ENCODE data around the gene ASCC3.

ASCC3 gene

DNA sequence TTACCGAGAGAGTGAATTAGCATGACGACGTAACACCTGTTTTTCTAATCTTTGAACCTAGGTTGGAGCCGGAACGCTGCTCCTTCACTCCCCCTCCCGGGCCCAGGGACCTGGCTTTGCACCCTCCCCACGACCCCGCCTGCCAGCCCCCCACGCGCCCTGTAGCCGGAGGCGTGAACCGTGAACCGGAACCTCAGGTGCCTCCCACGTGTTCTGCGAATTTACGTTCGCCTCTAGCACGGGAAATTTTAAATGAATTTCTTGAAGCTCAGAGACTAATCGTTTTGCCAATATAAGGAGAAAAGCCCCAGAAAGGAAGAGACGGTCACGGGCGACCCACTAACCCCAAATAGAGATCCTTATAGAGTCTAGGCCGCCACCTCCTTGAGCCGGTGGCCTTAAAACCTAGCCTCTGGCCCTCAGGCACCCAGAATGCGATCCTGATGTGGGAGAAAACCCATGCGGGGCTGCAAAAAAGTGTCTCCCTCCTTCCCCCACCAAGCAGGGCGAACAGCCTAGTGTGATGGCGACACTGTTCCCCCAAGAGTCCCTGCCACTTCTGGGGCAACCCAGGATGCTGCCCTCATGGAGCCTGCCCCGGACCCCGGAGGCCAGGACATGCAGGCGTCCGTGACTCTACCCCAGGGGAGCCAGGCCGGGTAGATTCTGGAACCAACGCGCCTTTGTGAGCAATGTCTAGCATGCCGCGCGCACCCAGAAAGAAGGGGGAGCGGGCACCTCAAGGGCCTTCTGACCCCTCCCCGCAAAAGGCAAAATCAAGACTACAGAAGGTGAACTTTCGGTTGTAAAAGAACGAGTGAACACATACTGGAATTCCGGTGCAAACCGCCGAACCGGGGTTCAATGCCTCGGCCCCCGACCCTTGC is 413.8 kb downstream of the ASCC3 start:
- DNase-seq (ENCODE audit: low read depth, low spot score), result no peak

DNA sequence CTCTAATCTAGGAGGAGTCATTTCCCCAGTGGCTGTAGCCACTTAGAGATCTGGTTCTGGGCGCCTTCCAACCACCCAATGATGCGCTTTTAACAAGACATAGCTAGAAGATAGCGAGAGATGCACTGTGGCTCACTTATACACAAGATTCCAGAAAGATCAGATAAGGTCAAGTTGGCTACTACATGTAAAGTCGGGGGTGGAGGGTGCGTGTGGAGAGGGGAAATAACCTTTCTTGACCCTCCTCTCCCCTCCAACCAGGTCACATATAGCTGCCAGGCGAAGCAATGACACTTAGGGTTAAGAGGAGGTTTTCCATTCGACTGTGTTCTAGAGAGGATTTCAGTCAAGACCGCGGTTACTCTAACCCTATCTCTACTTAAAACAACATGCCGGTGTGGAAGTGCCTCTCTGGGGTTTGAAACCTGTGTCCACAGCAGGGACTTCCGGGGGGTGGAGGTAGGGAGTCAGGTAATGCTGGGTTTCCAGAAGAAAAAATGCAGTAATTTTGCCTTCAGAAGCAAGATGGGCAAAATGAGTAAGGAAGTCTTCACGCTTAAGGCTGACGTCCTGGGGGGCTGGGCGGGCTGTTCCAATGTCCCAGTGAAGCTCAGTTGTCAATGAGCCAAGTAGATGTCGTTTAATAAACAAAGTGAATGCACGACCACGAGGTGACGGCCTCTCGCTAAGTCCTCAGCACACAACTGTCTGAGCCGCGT is 414.6 kb downstream of the ASCC3 start:
- no peak for DNase-seq (ENCODE audit: low read depth, low spot score)

DNA sequence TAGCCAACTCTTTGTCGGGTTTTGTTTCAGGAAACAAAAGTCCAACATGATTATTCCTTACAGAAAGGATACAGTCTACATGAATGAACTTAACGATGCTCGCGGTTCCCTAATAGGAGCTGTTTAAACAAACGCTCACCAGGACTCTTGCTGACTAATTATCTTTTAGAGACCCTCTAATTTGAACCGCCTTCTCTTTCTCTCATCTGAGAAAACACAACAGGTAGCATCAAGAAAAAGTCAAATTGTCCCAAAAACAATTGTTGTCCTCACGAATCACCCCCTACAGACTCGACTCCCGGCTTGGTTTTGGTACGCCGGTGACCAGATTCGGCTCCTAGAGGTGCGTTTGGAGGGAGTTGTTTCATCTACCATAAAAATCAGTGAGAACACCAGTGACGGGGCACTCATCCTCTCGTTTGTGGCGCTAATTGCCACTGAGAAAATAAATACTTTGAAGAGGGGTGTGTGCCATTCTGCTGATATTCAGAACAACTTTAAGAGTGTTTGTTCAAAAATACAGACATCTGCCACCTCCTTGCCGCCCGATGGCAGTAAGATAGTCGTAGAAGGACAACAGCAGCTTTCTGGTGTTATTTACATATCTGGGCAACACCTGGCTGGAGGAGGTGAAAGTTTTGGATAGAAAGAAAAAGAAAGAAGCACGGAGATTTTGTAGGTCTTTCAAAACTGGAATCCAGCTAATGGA is 415.3 kb downstream of the ASCC3 start:
- no peak for DNase-seq (ENCODE audit: low read depth, low spot score)

DNA sequence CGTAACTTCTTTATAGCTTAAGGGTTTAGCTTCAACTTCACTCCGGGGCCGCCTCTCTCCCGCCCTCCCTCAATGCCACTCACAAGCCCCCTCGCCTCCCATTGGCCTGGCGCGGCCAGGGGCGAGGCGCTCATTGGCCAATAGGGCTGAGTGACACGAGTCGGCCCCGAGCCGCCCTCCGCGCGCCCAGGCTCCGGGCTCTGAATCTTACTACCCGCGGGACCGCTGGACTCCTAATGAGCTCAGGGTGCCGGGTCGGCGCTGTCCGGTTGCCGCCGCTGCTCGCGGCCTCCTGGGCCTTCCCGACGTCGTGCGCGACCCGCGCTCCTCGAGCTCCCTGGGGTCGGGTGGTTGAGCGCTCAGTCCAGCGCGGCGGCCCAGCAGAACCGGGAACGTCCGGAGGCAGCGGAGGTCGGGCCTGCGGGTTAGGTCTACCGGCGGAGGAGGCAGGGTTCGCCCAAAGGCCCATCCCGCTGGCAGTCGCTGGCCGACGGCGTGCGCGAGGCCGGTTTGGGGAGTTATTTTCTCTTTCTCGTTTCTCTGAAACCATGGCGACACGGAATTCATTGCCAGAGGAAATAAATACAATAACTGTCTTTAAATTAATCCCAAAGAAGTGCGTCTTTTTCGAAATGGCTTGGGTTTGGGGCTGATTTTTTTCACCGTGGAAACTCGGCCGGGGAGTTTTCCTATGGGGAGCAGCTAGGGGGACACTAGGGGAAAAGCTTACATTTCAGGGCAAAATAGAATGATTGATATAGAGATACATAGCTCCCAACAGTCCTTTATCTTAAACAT is 416.0 kb downstream of the ASCC3 start, which contains the start of gene SIM1:
Gene SIM1 (minus strand): TSS at position 19 of the 798 bp plus-strand sequence. CDS start 1,453 bp downstream, outside the sequence.
- no peak for DNase-seq (ENCODE audit: low read depth, low spot score)

DNA sequence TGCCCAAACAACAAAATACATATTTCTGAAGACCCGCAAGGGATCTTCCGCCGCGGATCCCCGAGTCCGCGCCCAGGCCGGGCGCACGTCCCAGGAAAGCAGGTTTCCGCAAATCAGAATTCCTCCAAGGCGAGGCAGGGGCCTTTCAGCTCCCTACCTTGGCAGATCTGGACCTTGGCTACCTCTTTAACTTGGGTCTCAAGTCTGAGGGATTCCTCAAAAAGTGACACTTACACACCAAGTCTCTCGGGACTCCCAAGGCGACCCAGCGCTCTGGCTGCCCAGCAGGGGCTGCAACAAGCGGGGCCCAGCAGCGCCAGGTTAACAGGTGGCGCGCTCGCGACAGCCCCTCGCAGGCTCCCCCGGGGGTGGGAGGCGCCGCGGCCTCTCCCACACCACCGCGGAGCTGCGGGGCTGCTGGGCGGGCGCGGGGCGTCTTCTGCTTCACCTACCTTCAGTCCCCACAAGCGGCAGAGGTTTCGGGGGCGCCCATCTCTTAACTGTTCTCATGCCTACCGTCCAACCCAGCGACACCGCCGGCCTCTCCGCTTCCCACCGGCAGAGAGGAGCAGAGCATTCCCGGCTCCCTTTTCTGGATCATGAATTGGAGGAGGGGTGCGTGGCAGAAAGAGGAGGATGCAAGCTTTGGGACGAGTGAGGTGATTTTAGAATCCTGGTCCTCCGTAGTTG is 416.8 kb downstream of the ASCC3 start:
- DNase-seq (ENCODE audit: low read depth, low spot score), result no peak

DNA sequence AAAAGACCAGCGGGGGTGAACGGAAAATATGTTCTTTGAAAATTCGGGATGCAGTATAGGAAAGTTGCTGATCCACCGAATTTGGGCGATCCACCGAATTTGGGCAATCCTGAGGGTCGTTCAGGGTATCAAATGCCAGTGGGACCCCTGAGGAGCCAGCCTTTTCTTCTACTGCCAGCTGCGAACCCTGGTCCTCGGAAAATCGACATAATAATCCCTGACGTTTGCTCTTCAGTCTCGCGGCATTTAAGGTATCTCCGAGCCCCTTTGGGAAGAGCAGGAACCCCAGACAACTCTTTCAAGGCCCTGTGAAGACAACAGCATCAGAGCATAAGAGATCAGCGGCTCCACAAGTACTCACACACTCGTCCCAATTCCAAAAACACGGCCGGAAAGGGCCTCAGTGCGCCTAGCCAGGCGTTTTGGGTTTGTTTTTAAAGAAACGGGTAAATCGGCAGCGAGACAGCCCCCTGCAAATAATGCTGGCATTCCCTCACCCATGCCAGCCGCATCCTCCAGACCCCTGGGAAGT is 417.4 kb downstream of the ASCC3 start:
- DNase-seq (ENCODE audit: low read depth, low spot score), result no peak

DNA sequence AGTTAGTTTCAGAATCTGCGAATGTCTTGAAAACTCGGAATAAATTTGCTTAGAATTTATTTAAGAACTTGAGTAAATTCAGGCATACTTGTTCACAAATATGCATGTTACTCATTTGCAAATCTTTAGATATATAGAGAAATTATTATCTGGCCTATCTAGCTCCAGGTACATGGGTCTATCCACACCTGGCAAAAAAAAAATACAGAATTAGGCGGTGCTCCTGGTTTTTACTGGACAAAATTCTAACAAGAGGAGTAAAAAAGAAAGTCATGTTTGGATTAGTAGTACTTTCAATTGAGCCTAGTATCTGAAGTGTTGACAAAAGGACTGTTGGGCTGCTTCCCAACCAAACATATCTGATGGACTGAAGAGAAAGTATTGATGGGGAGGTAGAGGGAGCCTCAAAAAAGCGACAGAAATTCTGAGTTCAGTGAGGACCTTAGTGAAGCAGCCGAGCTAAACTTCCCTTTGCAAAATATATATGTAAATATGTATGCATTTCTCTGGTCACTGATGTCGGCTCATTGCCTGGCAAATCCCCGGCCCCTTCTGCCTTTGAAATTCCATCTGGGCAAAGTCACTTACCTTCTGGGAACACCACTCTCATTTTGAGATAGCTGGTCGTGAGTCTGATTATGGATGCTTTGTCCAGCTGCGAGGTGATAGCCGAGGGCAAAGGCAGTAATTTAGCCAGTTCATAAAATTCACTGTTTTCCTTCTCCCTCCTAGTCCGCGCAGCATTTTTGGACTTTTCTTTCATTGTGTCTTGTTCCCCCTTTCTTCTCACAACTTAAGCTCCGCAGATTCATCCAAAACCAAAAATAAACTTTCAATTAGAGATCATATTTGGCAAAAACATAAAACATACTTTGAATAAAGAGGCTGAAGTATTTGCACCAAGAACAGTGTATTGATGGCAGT is 418.2 kb downstream of the ASCC3 start:
- DNase-seq (ENCODE audit: low read depth, low spot score), result no peak

DNA sequence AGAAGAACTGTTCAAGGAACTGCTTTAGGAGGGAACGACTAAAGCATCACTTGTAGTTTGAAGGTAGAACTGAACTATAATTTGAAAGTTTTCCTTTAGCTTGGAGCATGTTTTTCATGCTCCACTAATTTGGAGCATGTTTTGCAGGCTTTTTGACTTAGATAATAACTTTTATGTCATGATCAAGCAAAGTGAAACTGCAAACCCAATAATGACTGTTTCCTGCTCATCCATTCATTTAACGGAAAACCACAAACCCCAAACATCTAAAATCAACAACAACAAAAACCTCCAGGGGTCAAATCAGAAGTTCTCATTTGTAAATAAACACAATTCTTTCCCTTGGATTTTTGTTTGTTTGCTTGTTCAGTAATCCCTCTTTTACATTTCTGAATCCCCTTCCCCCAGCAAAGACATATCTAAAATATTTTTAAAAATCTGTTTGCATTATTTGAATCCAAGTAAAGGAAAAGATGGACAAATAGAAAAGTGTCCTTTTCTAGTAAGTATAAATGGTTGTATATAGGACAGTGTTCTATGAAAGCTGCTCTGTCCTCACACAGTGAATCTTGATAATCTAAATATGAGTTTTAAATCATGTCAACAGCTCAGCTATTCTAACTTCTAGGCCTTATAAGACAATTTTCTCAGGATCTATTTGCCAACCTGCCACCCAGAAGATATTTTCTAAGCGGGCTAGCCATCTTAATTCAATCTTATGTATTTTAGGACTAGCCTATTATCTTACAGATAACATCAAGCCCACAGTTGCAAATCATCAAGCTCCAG is 419.0 kb downstream of the ASCC3 start:
- no peak for DNase-seq (ENCODE audit: low read depth, low spot score)

DNA sequence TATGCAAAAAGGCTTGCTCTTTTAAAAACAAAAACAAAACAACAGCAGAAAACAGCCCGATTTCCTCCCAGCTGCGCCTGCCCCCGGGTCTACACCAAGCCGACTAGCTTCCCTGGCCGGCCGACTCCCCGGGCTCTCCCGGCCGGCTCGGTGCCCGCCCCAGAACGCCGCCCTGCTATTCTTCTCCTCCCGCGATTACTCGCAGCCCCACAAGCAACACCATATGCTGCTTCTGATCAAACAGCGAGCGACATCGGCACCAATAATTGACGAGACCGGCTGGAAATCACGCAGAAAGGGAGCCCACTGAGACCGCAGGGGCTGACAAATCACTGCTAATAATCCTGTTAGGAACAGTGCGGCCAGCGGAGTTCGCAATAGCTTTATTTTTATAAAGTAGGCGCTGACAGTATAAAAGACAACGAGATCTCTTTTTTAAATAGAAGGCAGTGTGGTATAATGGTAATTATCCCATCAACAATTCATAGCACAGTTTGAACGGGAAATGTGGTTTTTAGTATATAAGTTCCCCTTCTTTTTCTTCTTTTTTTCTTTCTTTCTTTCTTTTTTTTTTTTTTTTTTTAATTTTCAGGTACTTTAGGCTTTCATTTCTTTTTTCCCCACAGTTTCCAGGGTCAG is 419.7 kb downstream of the ASCC3 start:
- no peak for DNase-seq (ENCODE audit: low read depth, low spot score)

DNA sequence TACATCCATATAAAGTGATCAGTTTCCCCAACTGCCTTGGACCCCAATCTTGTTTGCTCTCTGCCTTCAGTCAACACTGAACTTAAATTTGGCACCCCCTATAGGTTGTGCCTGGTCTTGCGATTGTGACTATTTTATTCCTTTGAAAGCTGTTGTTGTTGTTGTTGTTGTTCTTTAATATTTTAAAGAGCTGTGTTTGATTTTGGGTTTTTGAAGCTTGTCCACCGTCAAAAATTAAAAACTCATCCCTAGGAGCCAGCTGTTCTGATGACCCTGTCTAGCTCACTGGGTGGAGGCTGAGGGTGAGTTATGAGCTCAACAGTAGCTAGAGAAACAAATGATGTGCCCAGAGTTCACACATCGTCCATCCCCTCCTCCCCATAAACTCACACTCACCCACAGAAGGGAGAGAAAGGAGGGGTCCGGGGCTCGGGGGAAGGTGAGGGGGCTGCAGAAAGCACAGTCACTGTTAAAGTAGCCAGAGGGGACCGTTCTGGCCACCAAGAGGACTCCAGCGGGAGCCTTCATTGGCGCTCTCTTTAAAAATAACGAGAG is 420.4 kb downstream of the ASCC3 start:
- no peak for DNase-seq (ENCODE audit: low read depth, low spot score)

DNA sequence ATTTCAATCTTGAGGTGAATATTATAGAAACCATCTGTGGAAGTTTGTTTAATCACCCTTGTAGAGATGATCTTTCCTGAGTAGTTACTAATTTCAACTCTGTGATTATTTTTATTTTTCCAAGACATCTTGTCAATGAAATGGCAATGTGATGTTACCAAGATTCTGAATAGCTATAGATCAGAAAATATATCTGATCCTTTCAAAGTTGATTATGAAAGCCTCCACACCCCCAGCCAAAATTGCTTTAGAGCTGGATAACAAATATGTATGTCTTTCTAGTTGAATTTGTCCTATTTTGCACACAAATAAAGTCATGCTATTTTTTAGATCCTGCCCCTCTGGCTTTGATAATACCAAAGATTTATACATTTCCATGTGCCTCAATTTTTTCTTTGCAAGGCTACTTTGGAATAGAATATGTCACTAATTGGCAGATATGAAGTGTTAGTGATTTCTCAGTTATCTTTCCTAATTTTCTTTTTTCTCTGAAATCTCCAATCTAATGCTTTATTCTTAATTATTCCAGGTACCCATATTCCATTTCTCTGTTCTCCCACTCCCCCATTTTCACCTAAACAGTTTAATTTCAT is 421.4 kb downstream of the ASCC3 start:
- no peak for DNase-seq (ENCODE audit: low read depth, low spot score)

DNA sequence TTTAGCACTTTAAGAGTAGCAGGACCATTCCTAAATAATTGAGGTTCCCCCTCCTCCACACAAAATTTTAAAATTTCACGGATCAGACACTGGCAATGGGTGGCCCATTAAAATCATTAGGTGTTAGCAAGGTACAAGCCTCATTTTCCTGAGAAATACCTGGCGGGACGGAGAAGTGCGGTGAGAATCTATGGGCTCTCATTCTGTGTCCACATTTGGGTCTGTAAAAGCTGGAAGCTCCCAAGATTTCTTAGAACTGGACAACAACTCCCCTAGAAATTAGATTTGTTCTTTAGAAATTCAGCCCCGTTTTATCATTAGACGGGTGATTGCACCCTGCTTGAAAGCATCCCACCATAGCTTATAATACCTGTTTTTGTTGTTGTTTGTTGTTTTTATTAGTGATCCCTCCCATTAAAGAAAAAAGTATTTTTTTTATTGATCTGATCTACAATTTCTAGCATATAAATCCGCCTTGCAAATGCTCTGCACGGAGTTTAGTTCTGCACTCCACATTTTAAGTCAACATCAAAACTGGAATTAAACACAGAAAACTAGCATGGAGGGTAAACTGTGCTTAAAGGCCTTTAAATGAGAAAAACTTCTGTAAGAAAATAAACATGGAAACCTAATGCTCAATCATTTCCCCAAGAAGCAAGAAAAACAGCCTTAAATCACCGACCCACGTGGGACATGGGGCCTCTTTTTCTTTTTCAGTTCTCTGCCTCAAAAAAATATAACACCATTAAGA is 422.1 kb downstream of the ASCC3 start:
- no peak for DNase-seq (ENCODE audit: low read depth, low spot score)
